Measurements from ENCODE around the gene TEX13C.
"Not testable (repeated sequence)": the region's sequence is repeated elsewhere in the genome, so short reads cannot be mapped to it uniquely, and the experiment has no call there.

The TEX13C gene

DNA sequence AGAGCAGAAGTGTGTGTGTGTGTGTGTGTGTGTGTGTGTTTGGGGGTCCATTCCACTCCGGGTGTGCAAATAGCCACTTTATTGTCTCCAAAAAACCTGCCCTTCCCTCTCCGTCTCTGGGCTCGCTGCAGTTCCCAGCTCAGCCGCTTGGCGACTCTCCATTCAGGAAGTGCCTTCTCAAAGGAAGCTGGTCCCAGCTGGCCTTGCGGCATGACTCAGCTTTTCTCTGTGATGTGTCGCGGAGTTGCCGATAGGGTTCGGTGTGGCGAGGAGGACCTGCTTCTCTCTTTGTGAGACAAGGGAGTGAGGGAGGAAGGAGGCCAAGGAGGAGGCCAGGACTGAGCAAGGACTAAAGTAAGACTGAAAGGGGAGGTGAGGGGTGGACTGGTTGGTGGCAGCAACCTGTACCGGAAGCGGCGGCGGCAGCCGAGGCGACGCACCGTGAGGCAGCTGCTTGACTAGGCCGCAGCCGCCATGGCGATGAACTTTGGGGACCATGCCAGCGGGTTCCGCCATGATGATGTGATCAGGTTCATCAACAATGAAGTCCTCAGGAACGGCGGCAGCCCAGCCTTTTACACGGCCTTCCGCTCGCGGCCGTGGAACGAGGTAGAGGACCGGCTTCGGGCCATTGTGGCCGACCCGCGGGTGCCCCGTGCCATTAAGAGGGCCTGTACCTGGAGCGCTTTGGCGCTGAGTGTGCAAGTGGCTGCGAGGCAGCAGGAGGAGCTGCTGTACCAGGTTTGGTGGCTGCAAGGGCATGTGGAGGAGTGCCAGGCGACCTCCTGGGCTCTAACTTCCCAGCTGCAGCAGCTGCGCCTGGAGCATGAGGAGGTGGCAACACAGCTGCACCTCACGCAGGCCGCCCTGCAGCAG lies at the start of gene TEX13C:
TSS of gene TEX13C (plus strand) at position 226 of the 876 bp plus-strand sequence. CDS start at position 475, 249 bp downstream.
- DNase-seq, result no peak

DNA sequence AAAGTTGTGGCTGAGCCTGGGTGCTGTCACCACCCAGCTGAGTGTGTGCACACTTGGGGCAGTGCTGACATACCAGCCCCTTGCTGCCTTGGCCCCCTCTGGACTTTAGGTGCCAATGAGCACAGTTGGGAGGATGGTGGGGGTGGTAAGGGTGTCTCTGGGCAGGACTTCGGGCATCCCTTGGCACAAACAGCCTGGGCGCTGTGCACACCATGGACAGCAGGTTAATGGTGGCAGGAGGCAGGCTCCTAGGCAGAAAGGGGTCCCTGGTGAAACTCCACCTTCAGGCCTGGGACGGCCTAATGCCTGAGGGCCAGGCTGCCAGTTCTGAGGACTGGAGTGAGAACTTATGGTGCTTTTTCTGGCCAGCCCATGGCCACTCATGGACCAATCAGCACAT lies 32.4 kb upstream of the TEX13C start:
- no peak for DNase-seq

DNA sequence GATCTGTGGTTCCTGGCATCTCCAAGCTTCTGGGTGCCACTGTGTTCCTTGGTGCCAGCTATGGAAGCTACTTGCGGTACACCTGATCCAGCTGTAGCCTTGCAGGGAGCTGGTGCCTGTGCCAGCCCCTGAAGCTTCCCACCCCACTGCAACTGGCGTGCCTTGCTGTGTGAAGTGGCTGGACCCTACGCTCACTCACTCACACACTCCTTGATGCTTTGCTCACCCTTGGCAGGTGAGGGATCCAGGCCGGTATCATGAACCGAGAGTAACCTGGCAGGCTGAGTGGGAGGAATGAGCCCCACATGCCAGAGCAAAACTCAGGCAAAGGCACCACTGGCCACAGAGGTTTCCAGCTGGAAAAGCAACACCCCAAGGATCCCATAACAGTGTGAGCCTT lies 31.3 kb upstream of the TEX13C start:
- no peak for DNase-seq

DNA sequence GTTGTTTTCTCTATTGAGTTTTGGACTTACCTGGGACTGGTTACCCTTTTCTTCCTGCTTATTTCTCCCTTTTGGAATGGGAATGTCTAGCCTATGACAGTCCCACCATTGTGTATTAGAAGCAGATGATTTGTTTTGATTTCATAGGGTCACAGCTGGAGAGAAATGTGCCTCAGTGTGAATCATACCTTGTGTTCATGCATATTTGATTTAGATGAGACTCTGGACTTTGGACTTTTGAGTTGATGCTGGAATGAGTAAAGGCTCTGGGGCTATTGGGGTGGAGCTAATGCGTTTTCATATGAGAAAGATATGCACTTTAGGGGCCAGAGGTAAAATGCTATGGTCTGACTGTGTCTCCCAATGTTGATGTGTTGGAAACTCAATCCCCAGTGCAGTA lies 30.5 kb upstream of the TEX13C start:
- DNase-seq, result no peak

DNA sequence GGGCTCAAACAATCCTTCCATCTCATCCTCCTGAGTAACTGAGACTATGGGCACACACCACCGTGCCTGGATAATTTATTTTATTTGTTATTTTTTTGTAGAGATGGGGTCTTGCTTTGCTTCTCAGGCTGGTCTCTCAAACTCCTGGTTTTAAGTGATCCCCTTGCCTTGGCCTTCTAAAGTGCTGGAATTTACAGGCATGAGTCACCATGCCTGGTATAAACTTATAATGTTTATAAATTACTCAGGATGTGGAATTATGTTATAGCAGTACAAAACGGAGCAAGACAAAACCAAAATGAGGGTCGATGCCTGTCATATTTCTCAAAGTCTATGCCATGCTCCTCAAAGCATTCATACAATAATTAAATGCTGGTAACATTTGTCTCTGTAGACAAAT lies 29.8 kb upstream of the TEX13C start:
- DNase-seq, result no peak

DNA sequence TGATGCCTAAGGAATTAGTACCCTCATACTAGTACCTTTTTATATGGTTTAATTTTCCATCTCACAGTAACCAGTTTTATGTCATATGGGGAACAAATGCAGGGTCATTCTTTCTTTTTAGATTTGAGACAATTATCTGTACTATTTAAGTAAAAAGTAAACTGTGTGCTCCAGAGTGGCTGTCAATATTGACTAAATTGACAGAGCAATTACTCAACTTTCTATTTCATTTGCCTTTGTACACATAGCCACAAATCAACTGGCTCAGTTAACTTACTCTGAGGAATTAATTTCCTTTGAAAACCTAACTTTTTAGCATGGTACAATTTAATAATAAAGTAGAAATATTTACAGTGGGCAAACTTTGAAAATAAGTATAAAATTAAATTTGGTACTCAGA lies 28.5 kb upstream of the TEX13C start:
- no peak for DNase-seq

DNA sequence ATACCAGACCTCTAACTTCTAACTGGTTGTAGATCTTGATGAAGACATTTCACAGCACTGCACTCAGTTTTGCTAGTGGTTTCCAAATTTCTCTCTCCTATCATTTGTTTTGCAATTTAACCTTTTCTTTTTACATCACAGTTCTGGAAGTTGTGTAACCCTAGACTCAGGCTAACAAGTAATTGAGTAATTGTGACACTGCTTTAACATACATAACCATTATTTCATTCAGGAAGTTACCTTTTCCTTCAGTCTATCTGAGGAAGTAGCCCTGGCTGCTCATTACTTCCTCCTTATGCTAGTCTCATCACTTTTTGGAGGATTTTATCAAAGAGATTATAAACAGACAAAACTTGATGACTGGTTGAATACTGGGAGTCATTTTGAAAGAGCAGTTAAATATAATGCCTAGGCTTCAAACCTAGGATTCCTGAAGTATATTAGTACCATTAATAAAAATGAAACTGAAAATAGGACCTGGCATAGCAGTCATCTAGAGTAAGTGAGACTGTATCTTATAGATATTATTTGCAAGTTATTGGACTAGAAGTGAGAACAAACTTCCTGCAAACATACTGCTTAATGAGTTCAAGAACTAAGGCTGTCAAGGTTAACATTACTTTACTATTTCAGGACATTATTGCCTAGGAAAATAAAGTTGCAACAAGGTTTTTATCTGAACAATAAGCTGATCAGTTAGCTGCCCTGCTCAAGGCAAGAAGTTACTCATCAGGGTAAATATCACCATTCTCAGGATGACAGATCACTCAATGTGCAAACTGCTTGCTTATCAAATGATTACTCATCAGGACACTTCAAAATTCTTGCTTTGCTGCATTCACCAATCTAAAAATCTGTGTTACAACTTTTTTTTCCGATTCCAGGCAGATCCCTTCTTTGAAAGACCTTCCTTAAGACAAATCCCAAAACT lies 25.6 kb upstream of the TEX13C start:
- no peak for DNase-seq

DNA sequence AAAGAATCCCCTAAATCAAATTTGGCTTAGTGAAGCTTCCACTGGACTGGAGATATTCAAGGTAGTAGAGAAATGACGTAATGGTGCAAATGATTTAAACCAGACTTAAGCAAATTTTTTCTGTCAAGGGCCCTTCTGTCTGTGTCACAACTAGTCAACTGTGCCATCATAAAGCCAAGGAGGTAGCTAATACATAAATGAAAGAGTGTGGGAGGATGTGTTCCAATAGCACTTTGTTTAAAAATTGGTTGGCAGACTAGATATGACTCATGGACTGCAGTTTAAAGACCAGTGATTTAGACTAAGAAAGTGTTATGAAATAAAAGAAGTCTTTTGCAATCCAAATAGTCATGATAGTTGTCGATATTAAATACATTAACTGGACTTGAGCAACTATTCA lies 24.3 kb upstream of the TEX13C start:
- DNase-seq, result no peak

DNA sequence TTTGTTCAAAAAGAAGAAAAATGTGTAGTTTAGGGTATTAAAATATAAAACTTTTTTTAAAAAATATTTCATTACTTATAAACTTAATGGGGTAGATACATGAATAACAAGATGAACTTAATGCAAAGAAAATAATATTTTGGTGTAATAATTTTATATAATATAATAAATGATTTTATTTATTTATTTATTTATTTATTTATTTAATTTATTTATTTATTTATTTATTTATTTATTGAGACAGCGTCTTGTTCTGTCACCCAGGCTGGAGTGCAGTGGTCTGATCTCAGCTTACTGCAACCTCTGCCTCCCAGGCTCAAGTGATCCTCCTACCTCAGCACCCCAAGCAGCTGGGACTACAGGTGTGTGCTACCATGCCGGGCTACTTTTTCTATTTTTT lies 20.8 kb upstream of the TEX13C start:
- DNase-seq, result no peak

DNA sequence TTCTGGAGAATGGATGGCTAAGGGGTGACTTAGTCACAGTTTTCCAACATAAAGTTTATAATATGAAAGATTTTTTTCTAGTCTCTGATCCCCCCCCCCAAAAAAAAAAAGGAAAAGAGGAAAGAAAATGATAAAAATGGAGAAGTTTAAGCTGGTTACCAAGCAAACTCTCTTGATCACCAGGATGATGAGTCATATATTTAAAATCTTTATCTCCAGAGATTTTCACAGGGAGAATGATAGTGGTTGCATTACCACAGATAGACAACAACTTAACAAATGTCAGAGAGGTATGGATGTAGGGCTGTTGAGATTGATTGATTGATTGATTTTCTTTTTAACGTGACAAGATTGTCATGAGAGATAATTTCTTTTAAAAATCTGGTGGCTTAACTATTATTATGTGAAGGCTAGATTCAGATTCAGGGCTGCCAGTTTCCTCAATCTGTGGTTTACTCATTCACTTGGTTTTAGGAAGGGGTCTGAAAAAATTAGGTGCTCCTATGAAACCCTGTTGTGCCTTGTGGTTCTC lies 13.3 kb upstream of the TEX13C start:
- DNase-seq, result no peak

DNA sequence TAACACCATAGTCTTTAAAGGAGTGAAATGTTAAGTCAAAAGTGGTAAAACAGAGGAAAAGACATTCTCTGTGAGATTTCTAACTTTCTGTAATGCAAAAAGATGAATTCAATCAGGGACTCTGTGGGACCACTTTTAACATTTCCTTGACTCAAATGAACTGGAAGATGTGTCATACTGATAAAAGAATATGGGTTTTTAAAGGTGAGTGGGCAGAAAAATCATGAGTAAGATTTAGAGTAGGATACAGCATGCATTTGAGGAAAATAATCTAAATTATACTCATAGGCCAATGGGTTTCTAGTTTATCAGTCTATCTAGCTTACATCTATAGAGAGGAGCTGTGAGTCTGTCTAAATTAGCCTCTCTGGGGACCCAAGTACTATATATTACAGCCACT lies 11.0 kb upstream of the TEX13C start:
- no peak for DNase-seq

DNA sequence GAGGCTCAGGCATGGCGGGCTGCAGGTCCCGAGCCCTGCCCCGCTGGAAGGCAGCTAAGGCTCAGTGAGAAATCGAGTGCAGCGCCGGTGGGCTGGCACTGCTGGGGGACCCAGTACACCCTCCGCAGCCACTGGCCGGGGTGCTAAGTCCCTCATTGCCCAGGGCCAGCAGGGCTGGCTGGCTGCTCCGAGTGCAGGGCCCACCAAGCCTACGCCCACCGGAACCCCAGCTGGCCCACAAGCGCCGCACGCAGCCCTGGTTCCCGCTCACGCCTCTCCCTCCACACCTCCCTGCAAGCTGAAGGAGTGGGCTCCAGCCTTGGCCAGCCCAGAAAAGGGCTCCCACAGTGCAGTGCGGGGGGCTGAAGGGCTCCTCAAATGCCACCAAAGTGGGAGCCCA lies 505 bp upstream of the TEX13C start:
- DNase-seq, result not testable (repeated sequence)

DNA sequence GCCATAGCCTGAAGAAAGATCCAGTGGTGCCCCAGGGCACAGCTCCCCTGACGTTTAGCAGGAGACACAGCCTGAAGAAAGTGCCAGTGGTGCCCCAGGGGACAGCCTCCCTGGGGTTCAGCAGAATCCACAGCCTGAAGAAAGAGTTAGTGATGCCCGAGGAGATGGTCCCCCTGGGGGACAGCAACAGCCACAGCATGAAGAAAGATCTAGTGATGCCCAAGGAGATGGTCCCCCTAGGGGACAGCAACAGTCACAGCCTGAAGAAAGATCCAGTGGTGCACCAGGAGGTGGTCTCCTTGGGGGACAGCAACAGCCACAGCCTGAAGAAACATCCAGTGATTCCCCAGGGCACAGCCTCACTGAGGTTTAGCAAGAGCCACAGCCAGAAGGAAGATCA lies 2.8 kb downstream of the TEX13C start:
- DNase-seq, result no peak

DNA sequence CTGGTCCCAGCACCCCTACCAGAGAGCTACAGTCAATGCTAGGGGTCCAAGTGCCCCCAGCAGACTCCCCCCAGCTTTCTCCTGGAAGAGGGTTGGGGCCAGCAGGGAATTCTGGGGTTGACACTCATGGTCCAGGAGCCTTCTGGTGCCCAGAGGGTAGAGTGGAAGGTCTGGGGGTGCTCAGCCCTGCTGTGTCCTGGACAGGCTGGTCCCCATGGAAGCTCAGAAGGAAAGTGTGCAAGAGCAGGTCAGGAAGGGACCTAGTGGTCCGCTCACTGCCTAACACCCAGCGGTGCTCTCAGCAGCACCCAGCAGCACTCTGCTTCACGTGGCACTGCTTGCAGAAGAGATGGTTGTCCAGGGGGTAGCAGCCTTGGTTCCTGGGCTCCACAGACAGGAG lies 6.9 kb downstream of the TEX13C start:
- DNase-seq, result no peak

DNA sequence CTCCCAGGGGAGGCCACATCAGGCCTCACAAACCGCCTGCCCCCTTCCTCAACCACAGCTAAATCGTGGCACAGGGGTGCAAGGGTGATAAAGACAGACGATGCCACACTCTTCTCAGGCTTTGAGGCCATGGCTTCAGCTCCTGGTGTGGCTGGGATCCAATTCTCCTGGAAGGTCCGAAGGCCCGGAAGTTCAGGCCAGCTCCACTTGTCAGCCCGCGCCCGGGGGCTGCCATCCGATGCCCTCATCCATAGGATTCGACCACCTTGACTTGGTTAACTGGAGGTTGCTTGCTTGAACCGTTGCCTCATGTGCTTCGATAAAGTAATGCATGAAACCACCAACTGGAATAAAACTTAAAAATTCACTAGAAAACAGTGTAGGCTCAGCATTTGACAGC lies 8.2 kb downstream of the TEX13C start:
- no peak for DNase-seq

DNA sequence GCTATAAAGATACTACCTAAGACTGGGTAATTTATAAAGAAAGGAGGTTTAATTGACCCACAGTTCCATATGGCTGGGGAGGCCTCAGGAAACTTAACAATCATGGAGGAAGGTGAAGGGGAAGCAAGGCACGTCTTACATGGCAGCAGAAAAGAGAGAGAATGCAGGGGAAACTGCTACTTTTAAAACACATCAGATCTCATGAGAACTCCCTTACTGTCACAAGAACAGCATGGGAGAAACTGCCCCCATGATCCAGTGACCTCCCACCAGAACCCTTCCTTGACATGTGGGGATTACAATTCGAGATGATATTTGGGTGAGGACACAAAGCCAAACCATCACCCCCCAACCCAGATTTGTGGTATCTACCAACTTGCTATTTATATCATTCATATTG lies 13.9 kb downstream of the TEX13C start:
- DNase-seq, result no peak

DNA sequence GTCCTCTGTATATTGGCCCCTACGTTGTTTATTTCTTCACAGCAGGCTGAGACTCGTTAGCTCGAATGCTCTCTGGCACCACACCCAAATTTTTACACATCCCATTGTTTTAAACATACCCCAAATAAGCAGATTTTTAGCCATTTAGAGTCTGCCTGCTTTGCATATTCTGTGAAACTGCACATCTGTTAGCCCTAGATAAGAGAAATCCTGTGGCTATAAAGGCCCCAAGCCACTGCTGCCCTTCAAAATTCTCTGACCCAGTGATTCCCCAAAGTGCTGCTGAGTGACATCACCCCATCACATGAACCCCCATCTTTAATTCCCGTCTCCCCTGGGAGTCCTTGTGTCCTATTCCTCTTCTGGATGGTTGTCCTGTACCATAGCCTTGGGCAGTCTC lies 20.8 kb downstream of the TEX13C start:
- DNase-seq, result no peak

DNA sequence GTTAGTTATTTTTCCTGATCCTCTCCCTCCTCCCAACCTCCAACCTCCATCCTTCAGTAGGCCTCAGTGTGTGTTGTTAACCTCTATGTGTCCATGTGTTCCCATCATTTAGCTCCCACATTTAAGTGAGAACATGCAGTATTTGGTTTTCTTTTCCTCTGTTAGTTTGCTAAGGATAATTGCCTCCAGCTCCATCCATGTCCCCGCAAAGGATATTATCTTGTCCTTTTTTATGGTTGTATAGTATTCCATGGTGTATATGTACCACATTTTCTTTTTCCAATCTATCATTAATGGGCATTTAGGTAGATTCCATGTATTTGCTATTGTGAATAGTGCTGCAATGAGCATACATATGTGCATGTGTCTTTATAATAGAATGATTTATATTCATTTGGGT lies 54.5 kb downstream of the TEX13C start:
- no peak for DNase-seq

Data from activated CD4-positive, alpha-beta T cell treated with anti-CD3 and anti-CD28 coated beads, Interleukin-2, amount 50 U/mL, for 1 hour (primary cell).